Mesenchymal stem cell (in vitro differentiated cells and primary cell): ENCODE measurements around the gene JAKMIP1.

Experiments
- DNase-seq: peaks from one replicate; pipeline ENCODE4 v3.0.0-alpha.2; 2013
- H2AFZ ChIP-seq: one replicate; pipeline ENCODE4 v1.6.1; 2013; ENCODE audit warnings: low read depth, mild to moderate bottlenecking, control low read depth, inconsistent platforms, low read length, moderate library complexity
- H2AK5ac ChIP-seq: 2 replicates; pipeline ENCODE4 v1.6.1; 2013; ENCODE audit warnings: low read length, moderate library complexity, mild to moderate bottlenecking, inconsistent platforms; ENCODE audit not compliant: severe bottlenecking
- H2BK120ac ChIP-seq: one replicate; pipeline ENCODE4 v1.6.1; 2013; ENCODE audit warnings: low read depth, mild to moderate bottlenecking, inconsistent platforms, low read length, moderate library complexity
- H2BK12ac ChIP-seq, 2 experiments: one replicate each; pipeline ENCODE4 v1.6.1; 2013; ENCODE audit warnings: inconsistent platforms in 2 of 2, low read length in 2 of 2, mild to moderate bottlenecking in 2 of 2, moderate library complexity in 2 of 2, control low read depth in 1 of 2
- H2BK15ac ChIP-seq: one replicate; pipeline ENCODE4 v1.6.1; 2013; ENCODE audit warnings: mild to moderate bottlenecking, low read depth, inconsistent platforms; ENCODE audit not compliant: poor library complexity, severe bottlenecking
- H2BK5ac ChIP-seq: 2 replicates; pipeline ENCODE4 v1.6.1; 2013; ENCODE audit warnings: low read depth, mild to moderate bottlenecking, low read length, control low read depth, inconsistent platforms; ENCODE audit not compliant: poor library complexity, severe bottlenecking
- H3K14ac ChIP-seq, 2 experiments: one replicate each; pipeline ENCODE4 v1.6.1; 2013; ENCODE audit warnings: inconsistent platforms in 2 of 2, low read length in 2 of 2, control low read depth in 1 of 2, mild to moderate bottlenecking in 1 of 2, moderate library complexity in 1 of 2
- H3K18ac ChIP-seq, 2 experiments: one replicate each; pipeline ENCODE4 v1.6.1; 2013; ENCODE audit warnings: inconsistent platforms in 2 of 2, low read length in 2 of 2, control low read depth in 1 of 2, low read depth in 1 of 2, mild to moderate bottlenecking in 1 of 2
- H3K23ac ChIP-seq, 2 experiments: one replicate each; pipeline ENCODE4 v1.6.1; 2013; ENCODE audit warnings: inconsistent platforms in 2 of 2, low read length in 2 of 2, mild to moderate bottlenecking in 2 of 2, moderate library complexity in 2 of 2, control low read depth in 1 of 2
- H3K27ac ChIP-seq: 2 replicates; pipeline ENCODE4 v1.5.1; 2013; ENCODE audit warnings: mild to moderate bottlenecking, moderate library complexity, low read length, control low read depth, inconsistent platforms; ENCODE audit not compliant: poor library complexity, severe bottlenecking
- H3K27me3 ChIP-seq, 2 experiments: 2 replicates each; pipeline versions ENCODE4 v1.6.1 to v1.7.0; 2013; ENCODE audit warnings: low read length in 2 of 2, mild to moderate bottlenecking in 2 of 2, moderate library complexity in 2 of 2, control low read depth in 1 of 2, inconsistent platforms in 1 of 2; ENCODE audit not compliant: control insufficient read depth in 1 of 2, insufficient read depth in 1 of 2
- H3K36me3 ChIP-seq, 2 experiments: 2 replicates each; pipeline versions ENCODE4 v1.6.1 to v1.7.0; 2013; ENCODE audit warnings: low read length in 2 of 2, control low read depth in 1 of 2, inconsistent platforms in 1 of 2, low read depth in 1 of 2, mild to moderate bottlenecking in 1 of 2; ENCODE audit not compliant: insufficient read depth in 2 of 2, control insufficient read depth in 1 of 2
- H3K4ac ChIP-seq, 2 experiments: one replicate each; pipeline ENCODE4 v1.6.1; 2013; ENCODE audit warnings: inconsistent platforms in 2 of 2, low read length in 2 of 2, mild to moderate bottlenecking in 2 of 2, moderate library complexity in 2 of 2, control low read depth in 1 of 2, low read depth in 1 of 2
- H3K4me1 ChIP-seq: 2 replicates; pipeline ENCODE4 v1.6.1; 2013; ENCODE audit warnings: low read depth, low read length, control low read depth; ENCODE audit not compliant: control insufficient read depth, insufficient read depth
- H3K4me2 ChIP-seq: 2 replicates; pipeline ENCODE4 v1.6.1; 2013; ENCODE audit warnings: low read length, mild to moderate bottlenecking, inconsistent platforms; ENCODE audit not compliant: poor library complexity, severe bottlenecking
- H3K4me3 ChIP-seq, 2 experiments: 2 replicates each; pipeline versions ENCODE4 v1.5.1 to v1.7.0; 2013; ENCODE audit warnings: low read length in 2 of 2, mild to moderate bottlenecking in 2 of 2, control low read depth in 1 of 2, low read depth in 1 of 2; ENCODE audit not compliant: insufficient read depth in 1 of 2
- H3K79me1 ChIP-seq: replicated peaks from 2 replicates; pipeline ENCODE4 v1.6.1; 2013; ENCODE audit warnings: mild to moderate bottlenecking, control low read depth, low read length, inconsistent platforms; ENCODE audit not compliant: poor library complexity, severe bottlenecking
- H3K9ac ChIP-seq: 2 replicates; pipeline ENCODE4 v1.7.0; 2013; ENCODE audit warnings: mild to moderate bottlenecking, low read length, moderate library complexity
- H3K9me3 ChIP-seq: 2 replicates; pipeline ENCODE4 v1.7.0; 2013; ENCODE audit warnings: mild to moderate bottlenecking, low read length; ENCODE audit not compliant: control insufficient read depth
- H4K8ac ChIP-seq: one replicate; pipeline ENCODE4 v1.6.1; 2013; ENCODE audit warnings: inconsistent platforms, mild to moderate bottlenecking, low read length, moderate library complexity
- H4K91ac ChIP-seq: one replicate; pipeline ENCODE4 v1.6.1; 2013; ENCODE audit warnings: mild to moderate bottlenecking, low read length, inconsistent platforms
- WGBS: methylation state at CpG from one replicate; pipeline ENCODE4 v1.1.7; 2013; ENCODE audit warnings: mixed read lengths; 5-methylcytosine and 5-hydroxymethylcytosine counted together

Gene JAKMIP1

GRCh38 chr4:5998333-5998936 is 201.9 kb downstream of the JAKMIP1 start:
- H2BK5ac ChIP-seq: no peak overlapping the region
- H3K4me1 ChIP-seq: no peaks in the 10 kb centered on the region
- H2BK15ac ChIP-seq: no peak overlapping the region
- H3K9me3 ChIP-seq: no peaks in the 10 kb centered on the region
- peak; percentile 50 for DNase-seq
- H3K9ac ChIP-seq: no peak overlapping the region
- H4K8ac ChIP-seq: no peak overlapping the region
- H2BK120ac ChIP-seq: no peak overlapping the region
- H3K4me3 ChIP-seq: no peak overlapping the region
- H3K36me3 ChIP-seq: no peaks in the 10 kb centered on the region
- no peak overlapping the region for H2AK5ac ChIP-seq
- H3K18ac ChIP-seq: no peak overlapping the region
- H3K14ac ChIP-seq: no peak overlapping the region
- no peak overlapping the region for H2BK12ac ChIP-seq
- H2AFZ ChIP-seq: no peak overlapping the region
- H4K91ac ChIP-seq: no peak overlapping the region
- H3K4me2 ChIP-seq: no peak overlapping the region
- H3K27me3 ChIP-seq: peaks cover 10 to 36% of the 10 kb centered on the region in 2 experiments
- 4% methylated on average over 9 of the region's 9 CpGs for WGBS
- no peak overlapping the region for H3K27ac ChIP-seq
- H3K23ac ChIP-seq: no peak overlapping the region
- H3K79me1 ChIP-seq: no peaks in the 10 kb centered on the region
- H3K4ac ChIP-seq: no peak overlapping the region

- H2BK12ac ChIP-seq: no peak overlapping the region
- no peak overlapping the region for H3K4me3 ChIP-seq
- no peak overlapping the region for H3K23ac ChIP-seq
- H3K9me3 ChIP-seq: no peaks in the 10 kb centered on the region
- no peaks in the 10 kb centered on the region for H3K79me1 ChIP-seq
- no peak overlapping the region for H2BK15ac ChIP-seq
- H3K27ac ChIP-seq: no peak overlapping the region
- H2BK5ac ChIP-seq: no peak overlapping the region
- H3K18ac ChIP-seq: no peak overlapping the region
- DNase-seq: no peak
- no peaks in the 10 kb centered on the region for H3K36me3 ChIP-seq
- no peak overlapping the region for H3K9ac ChIP-seq
- H4K91ac ChIP-seq: no peak overlapping the region
- no peak overlapping the region for H3K4me2 ChIP-seq
- H2AK5ac ChIP-seq: no peak overlapping the region
- peaks cover 10 to 49% of the 10 kb centered on the region in 2 experiments for H3K27me3 ChIP-seq
- H3K4me1 ChIP-seq: no peaks in the 10 kb centered on the region
- H3K4ac ChIP-seq: no peak overlapping the region
- no peak overlapping the region for H2AFZ ChIP-seq
- no peak overlapping the region for H2BK120ac ChIP-seq
- no peak overlapping the region for H4K8ac ChIP-seq
- 69% methylated on average over 4 of the region's 4 CpGs for WGBS
- no peak overlapping the region for H3K14ac ChIP-seq
Measured at GRCh38 chr4:5996641-5997040, 203.7 kb downstream of the JAKMIP1 start.

DNA sequence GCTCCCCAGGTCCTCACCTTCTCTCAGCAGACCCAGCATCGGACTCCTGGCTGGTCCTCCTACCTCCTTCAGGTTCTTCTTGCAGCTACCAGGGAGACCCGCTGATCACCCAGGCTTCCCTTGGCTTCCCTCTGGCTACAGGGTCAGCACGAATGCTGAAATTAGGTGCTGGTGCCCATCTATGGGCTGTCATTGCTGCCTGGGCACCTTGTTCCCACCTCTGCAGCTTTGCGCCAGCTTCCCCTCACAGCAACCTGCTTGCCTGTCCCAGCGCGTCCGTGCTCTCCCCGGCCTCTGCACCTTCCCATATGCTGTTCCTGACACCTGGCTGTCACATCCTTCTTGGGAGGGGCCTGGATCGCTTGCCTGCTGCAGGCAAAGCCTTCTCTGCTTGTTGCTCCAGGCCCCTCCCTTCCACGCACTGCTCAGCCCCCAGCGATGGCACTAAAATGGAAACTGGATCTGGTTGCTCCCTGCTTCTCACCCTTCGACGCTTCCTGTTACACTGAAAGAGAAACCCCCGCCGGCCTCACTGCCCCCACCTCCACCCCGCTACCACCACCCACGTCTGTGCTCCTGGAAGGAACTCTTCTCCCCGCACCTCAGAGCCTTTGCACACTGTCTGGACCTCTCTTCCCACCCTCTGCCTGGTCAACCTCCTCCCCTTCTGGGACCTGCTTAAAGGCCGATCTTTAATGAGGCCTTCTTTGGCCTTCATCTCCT is 204.3 kb downstream of the JAKMIP1 start:
- no peak overlapping the region for H2BK120ac ChIP-seq
- no peaks in the 10 kb centered on the region for H3K9me3 ChIP-seq
- no peaks in the 10 kb centered on the region for H3K4me1 ChIP-seq
- no peak overlapping the region for H2BK15ac ChIP-seq
- H3K4ac ChIP-seq: no peak overlapping the region
- WGBS: 77% methylated on average over 18 of the region's 19 CpGs
- no peak overlapping the region for H3K18ac ChIP-seq
- H3K4me3 ChIP-seq: no peak overlapping the region
- no peak overlapping the region for H4K8ac ChIP-seq
- H3K4me2 ChIP-seq: no peak overlapping the region
- no peak overlapping the region for H2BK12ac ChIP-seq
- no peak overlapping the region for H4K91ac ChIP-seq
- no peak overlapping the region for H2AK5ac ChIP-seq
- no peaks in the 10 kb centered on the region for H3K79me1 ChIP-seq
- no peak overlapping the region for H3K27ac ChIP-seq
- H3K27me3 ChIP-seq: peaks cover 10 to 53% of the 10 kb centered on the region in 2 experiments
- H3K36me3 ChIP-seq: no peaks in the 10 kb centered on the region
- H3K23ac ChIP-seq: no peak overlapping the region
- no peak overlapping the region for H3K9ac ChIP-seq
- no peak overlapping the region for H2AFZ ChIP-seq
- no peak overlapping the region for H2BK5ac ChIP-seq
- no peak for DNase-seq
- no peak overlapping the region for H3K14ac ChIP-seq

DNA sequence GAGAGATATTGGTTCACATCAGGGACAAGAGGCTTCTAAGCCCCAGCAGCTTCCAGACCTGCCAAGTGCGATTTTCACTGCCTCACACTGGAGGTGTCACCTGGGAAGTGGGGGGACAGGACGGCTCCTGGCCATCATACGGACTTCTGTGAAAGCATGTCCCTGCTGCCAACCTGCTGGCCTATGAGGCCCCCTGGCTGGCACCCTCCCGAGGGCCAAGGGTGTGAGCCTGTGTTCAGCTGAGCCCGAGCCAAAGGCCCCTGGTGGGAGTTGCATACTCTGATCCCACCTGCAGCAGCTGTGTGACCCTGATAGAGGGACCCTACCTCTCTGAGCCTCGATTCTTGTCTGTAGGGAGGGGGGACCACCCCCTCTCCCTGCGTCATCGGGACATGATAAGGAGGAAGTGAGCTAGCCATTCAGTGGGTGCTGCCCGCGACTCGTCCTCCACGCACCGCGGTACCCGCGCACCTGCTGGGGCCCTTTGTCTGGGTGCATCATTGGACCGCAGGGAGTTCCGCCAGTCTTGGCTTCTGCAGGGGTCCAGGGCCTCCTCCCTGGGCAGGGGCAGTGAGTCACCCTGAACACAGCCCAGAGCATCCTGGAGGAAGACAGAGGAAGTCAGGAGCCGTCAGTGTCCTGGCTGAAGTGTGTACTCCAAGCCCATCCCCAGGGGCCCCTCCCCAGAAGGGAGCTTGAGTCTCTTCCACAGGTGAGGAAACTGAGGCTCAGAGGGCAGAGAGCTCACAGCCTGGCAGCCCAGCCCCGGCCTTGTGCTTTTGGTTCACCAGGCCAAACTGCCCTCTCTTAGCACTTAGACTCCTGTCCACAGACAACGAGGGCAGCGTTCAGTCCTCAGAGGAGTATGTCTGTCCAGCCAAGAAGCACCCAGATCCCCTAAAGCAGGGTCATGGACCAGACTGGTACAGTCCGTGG is 206.2 kb downstream of the JAKMIP1 start:
- H3K27me3 ChIP-seq: peaks cover 10 to 43% of the 10 kb centered on the region in 2 experiments
- no peak overlapping the region for H2AK5ac ChIP-seq
- no peaks in the 10 kb centered on the region for H3K9me3 ChIP-seq
- H2BK12ac ChIP-seq: no peak overlapping the region
- DNase-seq: no peak
- no peaks in the 10 kb centered on the region for H3K4me1 ChIP-seq
- H3K4me3 ChIP-seq: no peak overlapping the region
- 89% methylated on average over 23 of the region's 23 CpGs for WGBS
- H3K9ac ChIP-seq: no peak overlapping the region
- H2BK120ac ChIP-seq: no peak overlapping the region
- no peak overlapping the region for H4K91ac ChIP-seq
- no peak overlapping the region for H3K4me2 ChIP-seq
- H3K4ac ChIP-seq: no peak overlapping the region
- H2AFZ ChIP-seq: no peak overlapping the region
- no peak overlapping the region for H3K14ac ChIP-seq
- no peak overlapping the region for H2BK5ac ChIP-seq
- H2BK15ac ChIP-seq: no peak overlapping the region
- no peak overlapping the region for H3K18ac ChIP-seq
- no peak overlapping the region for H3K23ac ChIP-seq
- H3K27ac ChIP-seq: no peak overlapping the region
- H4K8ac ChIP-seq: no peak overlapping the region
- H3K79me1 ChIP-seq: no peaks in the 10 kb centered on the region
- H3K36me3 ChIP-seq: no peaks in the 10 kb centered on the region
